ENCODE measurements around the gene NAT14.
A peak's percentile ranks its signal among the peaks of the same experiment; 100 is the strongest.

The NAT14 gene

GRCh38 chr19:55471266-55471665, 13.7 kb upstream of the NAT14 start:
- no peak for DNase-seq (ENCODE audit: low read depth in 2 of 2)

- DNase-seq (ENCODE audit: low read depth in 2 of 2) = no peak
Observed at GRCh38 chr19:55472463-55472862, 12.5 kb upstream of the NAT14 start.

GRCh38 chr19:55473225-55474012, 11.6 kb upstream of the NAT14 start:
- no peak for DNase-seq (ENCODE audit: low read depth in 2 of 2)

GRCh38 chr19:55474269-55475265, 10.4 kb upstream of the NAT14 start:
- no peak for DNase-seq (ENCODE audit: low read depth in 2 of 2)

- DNase-seq (ENCODE audit: low read depth in 2 of 2) = peak; percentile 95 to 98
Observed at GRCh38 chr19:55476100-55476775, 8.8 kb upstream of the NAT14 start, which contains the start of gene ZNF628. Gene ZNF628, plus strand, starts transcription at chr19:55476617. Its CDS starts 3,294 bp downstream, at chr19:55479911.

GRCh38 chr19:55477905-55478304, 7.1 kb upstream of the NAT14 start:
- DNase-seq (ENCODE audit: low read depth in 2 of 2) = no peak

GRCh38 chr19:55478364-55478763, 6.6 kb upstream of the NAT14 start:
- no peak for DNase-seq (ENCODE audit: low read depth in 2 of 2)

GRCh38 chr19:55479045-55479444, 5.9 kb upstream of the NAT14 start:
- DNase-seq (ENCODE audit: low read depth in 2 of 2) = no peak

- DNase-seq (ENCODE audit: low read depth in 2 of 2) = no peak
Observed at GRCh38 chr19:55479451-55480230, 5.3 kb upstream of the NAT14 start.

- DNase-seq (ENCODE audit: low read depth in 2 of 2) = no peak
Observed at GRCh38 chr19:55481148-55481793, 3.7 kb upstream of the NAT14 start.

- DNase-seq (ENCODE audit: low read depth in 2 of 2) = no peak
Observed at GRCh38 chr19:55481794-55482155, 3.2 kb upstream of the NAT14 start.

GRCh38 chr19:55482156-55482961, 2.6 kb upstream of the NAT14 start:
- DNase-seq (ENCODE audit: low read depth in 2 of 2) = no peak

GRCh38 chr19:55482967-55483705, 1.9 kb upstream of the NAT14 start:
- DNase-seq (ENCODE audit: low read depth in 2 of 2) = no peak

GRCh38 chr19:55483706-55484592, 1.0 kb upstream of the NAT14 start:
- no peak for DNase-seq (ENCODE audit: low read depth in 2 of 2)

GRCh38 chr19:55485439-55486011, 537 bp downstream of the NAT14 start:
- DNase-seq (ENCODE audit: low read depth in 2 of 2) = no peak

GRCh38 chr19:55486043-55486970, 1.3 kb downstream of the NAT14 start:
- no peak for DNase-seq (ENCODE audit: low read depth in 2 of 2)
